ENCODE results near the gene DMRTB1. TPM values are rescaled to one million over a fixed set of nuclear protein-coding genes. Genes with fewer than 3 reads are reported as not detected.

DMRTB1 gene
- total RNA-seq, 1 donor from 2014 or later: not detected

GRCh38 chr1:53485478-53486394 is 26.5 kb downstream of the DMRTB1 start:
- no peak overlapping the region for H3K27ac ChIP-seq

GRCh38 chr1:53486395-53487026 is 27.3 kb downstream of the DMRTB1 start:
- intact Hi-C loops (cut with DNase I): loop anchor here (5.0 to 10.0 kb wide), 2 partner anchors 108 to 196 kb away; no protein-coding TSS in a partner anchor
- Histone ChIP-seq H3K4me1 (no peaks in the 10 kb centered on the region), H3K9me3 (no peaks in the 10 kb centered on the region), H3K36me3 (no peaks in the 10 kb centered on the region), H3K27ac (no peak overlapping the region), H3K4me3 (no peak overlapping the region), H3K27me3 (no peaks in the 10 kb centered on the region)
- TF ChIP-seq CTCF (IDR thresholded peaks at IDR 0.05): no peak
- DNase-seq (ENCODE audit: low spot score in 2 of 2): no peak

More at GRCh38 chr1:53485478-53486394, 26.5 kb downstream of the DMRTB1 start:
- Histone ChIP-seq H3K36me3 (no peaks in the 10 kb centered on the region), H3K4me3 (no peak overlapping the region), H3K9me3 (no peaks in the 10 kb centered on the region), H3K4me1 (no peaks in the 10 kb centered on the region), H3K27me3 (no peaks in the 10 kb centered on the region)
- peak in 1 of 2 donors; percentile 80 for DNase-seq (ENCODE audit: low spot score in 2 of 2)
- intact Hi-C loops (cut with DNase I): loop anchor here (1.0 to 10.0 kb wide), 3 partner anchors 109 to 269 kb away; no protein-coding TSS in a partner anchor
- peak; percentile 41 to 87 (median 80) for TF ChIP-seq CTCF (IDR thresholded peaks at IDR 0.05)

- Histone ChIP-seq H3K27ac (no peak overlapping the region), H3K36me3 (no peaks in the 10 kb centered on the region), H3K27me3 (no peaks in the 10 kb centered on the region), H3K4me3 (no peak overlapping the region), H3K9me3 (no peaks in the 10 kb centered on the region), H3K4me1 (no peaks in the 10 kb centered on the region)
- intact Hi-C loops (cut with DNase I): no loop called here
- no peak for TF ChIP-seq CTCF (IDR thresholded peaks at IDR 0.05)
- DNase-seq (ENCODE audit: low spot score in 2 of 2): no peak
Measured at GRCh38 chr1:53490351-53490750, 31.2 kb downstream of the DMRTB1 start.

- no peaks in the 10 kb centered on the region for H3K27me3 ChIP-seq
- H3K4me1 ChIP-seq: no peaks in the 10 kb centered on the region
- no peak for TF ChIP-seq CTCF (IDR thresholded peaks at IDR 0.05)
- no peak for DNase-seq (ENCODE audit: low spot score in 2 of 2)
- no peaks in the 10 kb centered on the region for H3K9me3 ChIP-seq
- intact Hi-C loops (cut with DNase I): no loop called here
- H3K36me3 ChIP-seq: no peaks in the 10 kb centered on the region
- no peak overlapping the region for H3K27ac ChIP-seq
- no peak overlapping the region for H3K4me3 ChIP-seq
Measured at GRCh38 chr1:53495633-53496345, 36.6 kb downstream of the DMRTB1 start.

- Histone ChIP-seq H3K9me3 (no peaks in the 10 kb centered on the region), H3K4me3 (no peak overlapping the region), H3K36me3 (no peaks in the 10 kb centered on the region), H3K27ac (no peak overlapping the region), H3K27me3 (no peaks in the 10 kb centered on the region), H3K4me1 (no peaks in the 10 kb centered on the region)
- intact Hi-C loops (cut with DNase I): no loop called here
- no peak for TF ChIP-seq CTCF (IDR thresholded peaks at IDR 0.05)
- DNase-seq (ENCODE audit: low spot score in 2 of 2): no peak
Measured at GRCh38 chr1:53498555-53499131, 39.4 kb downstream of the DMRTB1 start.

All from ascending aorta (tissue), 2 donors.